ENCODE data around the gene CNTNAP5. TPM values are rescaled to one million over a fixed set of nuclear protein-coding genes. Genes with fewer than 3 reads are reported as not detected.
A peak's percentile ranks its signal among the peaks of the same experiment; 100 is the strongest.

The CNTNAP5 gene
- total and polyA plus RNA-seq, 2 of the 13 experiments (the other 11 are each of a cell fraction or from before 2014, with no cell fraction given): not detected

- TF ChIP-seq HOXA3 (CRISPR knock-in tag; IDR thresholded peaks at IDR 0.05) (no peak), CTCF (CRISPR knock-in tag; IDR thresholded peaks at IDR 0.05) (peak; percentile 79), TFDP2 (CRISPR knock-in tag; IDR thresholded peaks at IDR 0.05) (no peak), MAZ (IDR thresholded peaks at IDR 0.05; ENCODE audit: borderline replicate concordance, low read depth, low read length) (no peak), MAZ (CRISPR knock-in tag; IDR thresholded peaks at IDR 0.05; ENCODE audit: low read depth) (no peak), ZNF710 (CRISPR knock-in tag; IDR thresholded peaks at IDR 0.05; ENCODE audit: borderline replicate concordance) (no peak), ATM (IDR thresholded peaks at IDR 0.05; ENCODE audit: borderline replicate concordance) (no peak), ZBTB7A (CRISPR knock-in tag; IDR thresholded peaks at IDR 0.05) (no peak), PATZ1 (CRISPR knock-in tag; IDR thresholded peaks at IDR 0.05) (no peak), RELA (CRISPR knock-in tag; IDR thresholded peaks at IDR 0.05) (no peak), GTF3A (CRISPR knock-in tag; conservative IDR thresholded peaks at IDR 0.05) (no peak), AGO1 (IDR thresholded peaks at IDR 0.05; ENCODE audit: low read depth, low read length, poor library complexity, severe bottlenecking) (no peak), GATAD1 (CRISPR knock-in tag; IDR thresholded peaks at IDR 0.05) (no peak), KIAA2018 (CRISPR knock-in tag; IDR thresholded peaks at IDR 0.05; ENCODE audit: borderline replicate concordance) (no peak), NR2F6 (IDR thresholded peaks at IDR 0.05) (no peak), NR2F6 (CRISPR knock-in tag; IDR thresholded peaks at IDR 0.05) (0 out of 2 replicates have a peak, but pooled peaks have one; percentile 31)
These were observed 785.0 kb downstream of the CNTNAP5 start (continued) for GRCh38 chr2:124810132-124810531.
